Measurements from ENCODE around the gene NOS1. TPM values are rescaled to one million over a fixed set of nuclear protein-coding genes. Genes with fewer than 3 reads are reported as not detected.

The NOS1 gene
- total RNA-seq, 2 donors from 2014 or later = 0.60 to 0.86 TPM

GRCh38 chr12:117339104-117339503 lies 22.3 kb downstream of the NOS1 start:
- intact Hi-C loops (cut with DNase I) = no loop called here
- no peak for DNase-seq (ENCODE audit: low spot score)

GRCh38 chr12:117334855-117335587 lies 26.4 kb downstream of the NOS1 start:
- intact Hi-C loops (cut with DNase I) = no loop called here
- DNase-seq (ENCODE audit: low spot score) = no peak

- no peak for DNase-seq (ENCODE audit: low spot score)
- intact Hi-C loops (cut with DNase I) = no loop called here
Observed at GRCh38 chr12:117334051-117334450, 27.4 kb downstream of the NOS1 start.

GRCh38 chr12:117333331-117333881 lies 28.0 kb downstream of the NOS1 start:
- intact Hi-C loops (cut with DNase I) = no loop called here
- DNase-seq (ENCODE audit: low spot score) = no peak

- intact Hi-C loops (cut with DNase I) = no loop called here
- no peak for DNase-seq (ENCODE audit: low spot score)
Observed at GRCh38 chr12:117331691-117332090, 29.7 kb downstream of the NOS1 start.

- no peak for DNase-seq (ENCODE audit: low spot score)
- intact Hi-C loops (cut with DNase I) = no loop called here
Observed at GRCh38 chr12:117330441-117331113, 30.8 kb downstream of the NOS1 start.

- intact Hi-C loops (cut with DNase I) = no loop called here
- DNase-seq (ENCODE audit: low spot score) = no peak
Observed at GRCh38 chr12:117329756-117330155, 31.7 kb downstream of the NOS1 start.

GRCh38 chr12:117328556-117329100 lies 32.8 kb downstream of the NOS1 start:
- intact Hi-C loops (cut with DNase I) = no loop called here
- no peak for DNase-seq (ENCODE audit: low spot score)

GRCh38 chr12:117322428-117322827 lies 39.0 kb downstream of the NOS1 start:
- DNase-seq (ENCODE audit: low spot score) = no peak

GRCh38 chr12:117321572-117321971 lies 39.9 kb downstream of the NOS1 start:
- intact Hi-C loops (cut with DNase I) = no loop called here
- no peak for DNase-seq (ENCODE audit: low spot score)

More at GRCh38 chr12:117322428-117322827, 39.0 kb downstream of the NOS1 start:
- intact Hi-C loops (cut with DNase I) = no loop called here

- intact Hi-C loops (cut with DNase I) = no loop called here
- no peak for DNase-seq (ENCODE audit: low spot score)
Observed at GRCh38 chr12:117318591-117318990, 42.8 kb downstream of the NOS1 start.

GRCh38 chr12:117316336-117316735 lies 45.1 kb downstream of the NOS1 start:
- no peak for DNase-seq (ENCODE audit: low spot score)
- intact Hi-C loops (cut with DNase I) = no loop called here

GRCh38 chr12:117313926-117314325 lies 47.5 kb downstream of the NOS1 start:
- DNase-seq (ENCODE audit: low spot score) = no peak
- intact Hi-C loops (cut with DNase I) = no loop called here

GRCh38 chr12:117312770-117313169 lies 48.7 kb downstream of the NOS1 start:
- intact Hi-C loops (cut with DNase I) = no loop called here
- DNase-seq (ENCODE audit: low spot score) = no peak

GRCh38 chr12:117309276-117309925 lies 52.0 kb downstream of the NOS1 start:
- DNase-seq (ENCODE audit: low spot score) = no peak
- intact Hi-C loops (cut with DNase I) = no loop called here

- no peak for DNase-seq (ENCODE audit: low spot score)
- intact Hi-C loops (cut with DNase I) = no loop called here
Observed at GRCh38 chr12:117300174-117300573, 61.3 kb downstream of the NOS1 start.

GRCh38 chr12:117298648-117299225 lies 62.7 kb downstream of the NOS1 start:
- no peak for DNase-seq (ENCODE audit: low spot score)
- intact Hi-C loops (cut with DNase I) = no loop called here

- intact Hi-C loops (cut with DNase I) = no loop called here
- no peak for DNase-seq (ENCODE audit: low spot score)
Observed at GRCh38 chr12:117298191-117298590, 63.2 kb downstream of the NOS1 start.

- DNase-seq (ENCODE audit: low spot score) = no peak
- intact Hi-C loops (cut with DNase I) = no loop called here
Observed at GRCh38 chr12:117294189-117294603, 67.2 kb downstream of the NOS1 start.

GRCh38 chr12:117293510-117293909 lies 67.9 kb downstream of the NOS1 start:
- intact Hi-C loops (cut with DNase I) = no loop called here
- no peak for DNase-seq (ENCODE audit: low spot score)
